SK-N-SH treated with all-trans-retinoic acid at 6 μM for 48 hours (cell line): ENCODE data around the gene HSPB6.

ENCODE experiments used
- ATAC-seq: fragments of 200-7000 bp; cut with Tn5 transposase; 3 replicates; pipeline ENCODE4 v1.9.1; 2020; ENCODE audit warnings: mild to moderate bottlenecking, moderate library complexity
- BACH2 ChIP-seq: fragments of 250-450 bp; sonication (Bioruptor Pico); IDR thresholded peaks from 2 replicates; pipeline ENCODE4 v1.9.0; 2021; ENCODE audit warnings: mild to moderate bottlenecking, borderline replicate concordance
- CREB5 ChIP-seq: fragments of 250-450 bp; sonication (Bioruptor Pico); IDR thresholded peaks from 2 replicates; pipeline ENCODE4 v1.5.1; 2020; ENCODE audit warnings: low read depth, mild to moderate bottlenecking, moderate library complexity
- CSDC2 ChIP-seq: fragments of 250-450 bp; sonication (Bioruptor Pico); IDR thresholded peaks from 2 replicates; pipeline ENCODE4 v1.5.0; 2020; ENCODE audit warnings: mild to moderate bottlenecking, moderate library complexity
- CSRNP3 ChIP-seq: fragments of 250-450 bp; sonication (Bioruptor Pico); IDR thresholded peaks from 2 replicates; pipeline ENCODE4 v1.5.1; 2021; ENCODE audit warnings: mild to moderate bottlenecking, moderate library complexity
- ESRRG ChIP-seq: fragments of 250-450 bp; sonication (Bioruptor Pico); IDR thresholded peaks from 2 replicates; pipeline ENCODE4 v1.6.1; 2021; ENCODE audit warnings: mild to moderate bottlenecking
- GLIS3 ChIP-seq: fragments of 250-450 bp; sonication (Bioruptor Pico); IDR thresholded peaks from 2 replicates; pipeline ENCODE4 v1.5.0; 2020; ENCODE audit warnings: mild to moderate bottlenecking, moderate library complexity
- ISL1 ChIP-seq: fragments of 250-450 bp; sonication (Bioruptor Pico); IDR thresholded peaks from 2 replicates; pipeline ENCODE4 v2.1.2; 2022; ENCODE audit warnings: mild to moderate bottlenecking, moderate library complexity
- OSR1 ChIP-seq: fragments of 250-450 bp; sonication (Bioruptor Pico); IDR thresholded peaks from 2 replicates; pipeline ENCODE4 v1.8.0; 2022; ENCODE audit warnings: moderate library complexity, mild to moderate bottlenecking, inconsistent platforms
- PATZ1 ChIP-seq: fragments of 250-450 bp; sonication (Bioruptor Pico); IDR thresholded peaks from 2 replicates; pipeline ENCODE4 v1.8.0; 2020; ENCODE audit warnings: mild to moderate bottlenecking, moderate library complexity, borderline replicate concordance
- POU6F1 ChIP-seq: fragments of 250-450 bp; sonication (Bioruptor Pico); IDR thresholded peaks from 2 replicates; pipeline ENCODE4 v1.8.0; 2021; ENCODE audit warnings: low read depth, mild to moderate bottlenecking, moderate library complexity, borderline replicate concordance
- PPARA ChIP-seq: fragments of 250-450 bp; sonication (Bioruptor Pico); IDR thresholded peaks from 2 replicates; pipeline ENCODE4 v1.5.0; 2020; ENCODE audit warnings: mild to moderate bottlenecking, borderline replicate concordance
- RARB ChIP-seq: fragments of 250-450 bp; sonication (Bioruptor Pico); IDR thresholded peaks from 2 replicates; pipeline ENCODE4 v1.8.0; 2021; ENCODE audit warnings: mild to moderate bottlenecking, moderate library complexity
- SNAI2 ChIP-seq: fragments of 250-450 bp; sonication (Bioruptor Pico); IDR thresholded peaks from 2 replicates; pipeline ENCODE4 v1.5.0; 2020; ENCODE audit warnings: mild to moderate bottlenecking, moderate library complexity
- TCF4 ChIP-seq: fragments of 250-450 bp; sonication (Bioruptor Pico); IDR thresholded peaks from 2 replicates; pipeline ENCODE4 v1.8.0; 2021; ENCODE audit warnings: mild to moderate bottlenecking, moderate library complexity, borderline replicate concordance
- TOX ChIP-seq: fragments of 250-450 bp; sonication (Bioruptor Pico); IDR thresholded peaks from 2 replicates; pipeline ENCODE4 v1.8.0; 2021; ENCODE audit warnings: mild to moderate bottlenecking, moderate library complexity, borderline replicate concordance
- TSHZ2 ChIP-seq: fragments of 250-450 bp; sonication (Bioruptor Pico); IDR thresholded peaks from 2 replicates; pipeline ENCODE4 v1.5.0; 2020; ENCODE audit warnings: mild to moderate bottlenecking, moderate library complexity
- ZFP3 ChIP-seq: fragments of 250-450 bp; sonication (Bioruptor Pico); IDR thresholded peaks from 2 replicates; pipeline ENCODE4 v1.5.0; 2020; ENCODE audit warnings: mild to moderate bottlenecking, moderate library complexity
- ZNF565 ChIP-seq: fragments of 450-650 bp; formaldehyde crosslinking; conservative IDR thresholded peaks from 2 replicates; pipeline ENCODE4 v1.5.0; 2020; ENCODE audit warnings: low read depth, mild to moderate bottlenecking, moderate library complexity
- ZNF70 ChIP-seq: fragments of 450-650 bp; formaldehyde crosslinking; IDR thresholded peaks from 2 replicates; pipeline ENCODE4 v1.5.0; 2020; ENCODE audit warnings: mild to moderate bottlenecking, moderate library complexity
- ZNF8 ChIP-seq: fragments of 450-650 bp; formaldehyde crosslinking; IDR thresholded peaks from 2 replicates; pipeline ENCODE4 v1.5.0; 2020; ENCODE audit warnings: mild to moderate bottlenecking, moderate library complexity

Gene HSPB6

GRCh38 chr19:35768082-35768421 is 11.2 kb upstream of the HSPB6 start:
- no peak for TF ChIP-seq ZNF565 (CRISPR knock-in tag)
- no peak for TF ChIP-seq OSR1
- TF ChIP-seq ZNF70 (CRISPR knock-in tag): no peak
- TF ChIP-seq SNAI2 (CRISPR knock-in tag): no peak
- TF ChIP-seq ISL1 (CRISPR knock-in tag): no peak
- TF ChIP-seq BACH2 (CRISPR knock-in tag): no peak
- no peak for TF ChIP-seq CREB5 (CRISPR knock-in tag)
- no peak for TF ChIP-seq CSRNP3 (CRISPR knock-in tag)
- no peak for TF ChIP-seq CSDC2
- TF ChIP-seq ESRRG (CRISPR knock-in tag): no peak
- no peak for ATAC-seq

GRCh38 chr19:35767288-35768081 is 10.7 kb upstream of the HSPB6 start:
- TF ChIP-seq PPARA (CRISPR knock-in tag) (no peak), CSRNP3 (CRISPR knock-in tag) (no peak), POU6F1 (no peak), TSHZ2 (no peak), PATZ1 (no peak), GLIS3 (CRISPR knock-in tag) (no peak), CREB5 (CRISPR knock-in tag) (no peak), ZFP3 (no peak), SNAI2 (CRISPR knock-in tag) (no peak), TCF4 (CRISPR knock-in tag) (no peak), TOX (CRISPR knock-in tag) (no peak), ISL1 (CRISPR knock-in tag) (no peak), ZNF8 (CRISPR knock-in tag) (no peak), BACH2 (CRISPR knock-in tag) (no peak), ESRRG (CRISPR knock-in tag) (no peak), RARB (CRISPR knock-in tag) (no peak), ZNF565 (CRISPR knock-in tag) (no peak)
- ATAC-seq: no peak; the same call in 2 of the 3 replicates
